HG02938 (cell line): Measurements from ENCODE around the gene TTLL5.

Source experiments
- ATAC-seq: cut with Tn5 transposase; IDR thresholded peaks from one replicate; pipeline ENCODE4 v1.9.1; 2021; ENCODE audit warnings: mild to moderate bottlenecking, moderate library complexity; ENCODE audit not compliant: unreplicated experiment

Gene TTLL5

GRCh38 chr14:75794615-75795038, 133.6 kb downstream of the TTLL5 start:
- no peak for ATAC-seq

- no peak for ATAC-seq
Measured at GRCh38 chr14:75800792-75801191, 139.7 kb downstream of the TTLL5 start.

GRCh38 chr14:75802486-75802885, 141.4 kb downstream of the TTLL5 start:
- no peak for ATAC-seq

- no peak for ATAC-seq
Measured at GRCh38 chr14:75803765-75804164, 142.7 kb downstream of the TTLL5 start.

- ATAC-seq = no peak
Measured at GRCh38 chr14:75804570-75805275, 143.7 kb downstream of the TTLL5 start.

GRCh38 chr14:75805646-75806045, 144.6 kb downstream of the TTLL5 start:
- ATAC-seq = no peak

GRCh38 chr14:75806352-75806832, 145.3 kb downstream of the TTLL5 start:
- ATAC-seq = no peak

GRCh38 chr14:75807667-75808360, 146.8 kb downstream of the TTLL5 start:
- no peak for ATAC-seq

- no peak for ATAC-seq
Measured at GRCh38 chr14:75811136-75811829, 150.2 kb downstream of the TTLL5 start.

GRCh38 chr14:75811872-75812499, 150.9 kb downstream of the TTLL5 start:
- no peak for ATAC-seq

GRCh38 chr14:75812622-75813021, 151.6 kb downstream of the TTLL5 start:
- no peak for ATAC-seq

GRCh38 chr14:75820761-75821160, 159.7 kb downstream of the TTLL5 start:
- ATAC-seq = no peak

- no peak for ATAC-seq
Measured at GRCh38 chr14:75821831-75822521, 160.9 kb downstream of the TTLL5 start.

- no peak for ATAC-seq
Measured at GRCh38 chr14:75822522-75823141, 161.6 kb downstream of the TTLL5 start.

- no peak for ATAC-seq
Measured at GRCh38 chr14:75823334-75823733, 162.3 kb downstream of the TTLL5 start.

- ATAC-seq = no peak
Measured at GRCh38 chr14:75824318-75824717, 163.3 kb downstream of the TTLL5 start.

- ATAC-seq = no peak
Measured at GRCh38 chr14:75825147-75825592, 164.1 kb downstream of the TTLL5 start.

GRCh38 chr14:75826599-75826998, 165.6 kb downstream of the TTLL5 start:
- no peak for ATAC-seq

- ATAC-seq = no peak
Measured at GRCh38 chr14:75827331-75827730, 166.3 kb downstream of the TTLL5 start.

GRCh38 chr14:75829316-75829715, 168.3 kb downstream of the TTLL5 start:
- ATAC-seq = no peak
